AG09319 (cell line): ENCODE measurements around the gene DIMT1.

Experiments
- DNase-seq: peaks from one replicate; pipeline ENCODE4 v3.0.0-alpha.2; 2010; ENCODE audit warnings: low read depth; ENCODE audit errors: extremely low read depth
- CTCF ChIP-seq: IDR thresholded peaks from 2 replicates; pipeline ENCODE4 v1.5.1; 2011; ENCODE audit warnings: low read depth, mild to moderate bottlenecking, inconsistent platforms, low read length, moderate library complexity

Gene DIMT1

GRCh38 chr5:62343428-62343827 lies 60.3 kb downstream of the DIMT1 start:
- no peak for TF ChIP-seq CTCF
- DNase-seq: no peak

- no peak for DNase-seq
- TF ChIP-seq CTCF: no peak
Observed at GRCh38 chr5:62342476-62342837, 61.2 kb downstream of the DIMT1 start.

- no peak for TF ChIP-seq CTCF
- no peak for DNase-seq
Observed at GRCh38 chr5:62341783-62342475, 61.8 kb downstream of the DIMT1 start.

- no peak for TF ChIP-seq CTCF
- DNase-seq: no peak
Observed at GRCh38 chr5:62340979-62341378, 62.7 kb downstream of the DIMT1 start.

GRCh38 chr5:62340392-62340791 lies 63.3 kb downstream of the DIMT1 start:
- no peak for DNase-seq
- TF ChIP-seq CTCF: no peak; the same call in none of the 2 replicates
